GM03348 (cell line): ENCODE results near the gene FAM83C.
"Not testable (repeated sequence)": the region's sequence is repeated elsewhere in the genome, so short reads cannot be mapped to it uniquely, and the experiment has no call there.

Source experiments
- DNase-seq: peaks from one replicate; pipeline ENCODE4 v3.0.0; 2012; ENCODE audit warnings: low spot score

Gene FAM83C

GRCh38 chr20:35318502-35319157 is 26.4 kb upstream of the FAM83C start:
- DNase-seq, result peak; percentile 44

DNA sequence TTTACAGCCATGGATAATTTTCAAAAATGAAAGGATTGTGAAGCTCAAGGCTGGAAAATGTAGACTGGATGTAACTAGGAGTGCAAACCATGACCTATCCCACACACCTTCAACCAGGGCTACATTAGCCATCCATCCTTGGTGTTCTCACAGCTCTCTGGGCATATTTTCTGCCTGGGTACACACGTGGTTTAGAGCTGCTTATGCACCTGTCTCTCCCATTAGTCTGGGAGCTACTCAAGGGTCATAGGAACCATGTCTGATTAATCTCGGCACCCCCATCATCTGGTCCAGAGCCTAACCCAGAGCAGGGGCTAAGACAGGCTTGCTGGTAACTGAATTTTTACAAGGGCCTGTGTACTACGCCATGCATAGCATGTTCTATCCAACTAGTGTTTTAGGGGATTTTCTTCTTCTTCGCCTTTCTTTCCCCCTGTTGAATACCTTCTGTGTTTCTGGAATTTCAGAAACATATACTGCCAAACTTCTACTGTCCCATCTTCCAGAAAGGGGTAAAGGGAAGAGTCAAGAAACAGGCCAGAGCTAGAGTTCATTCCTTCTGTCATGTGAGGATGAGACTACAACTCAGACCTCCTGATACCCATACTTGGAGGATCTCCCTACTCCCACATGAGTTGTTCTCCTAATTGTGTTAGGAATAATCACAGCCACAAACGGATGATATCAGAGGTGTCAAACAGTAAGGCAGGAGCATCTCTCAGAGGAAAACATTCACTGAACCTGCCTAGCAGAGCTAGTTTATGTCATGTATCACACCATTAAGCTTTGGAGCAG is 25.4 kb upstream of the FAM83C start:
- DNase-seq, result no peak

DNA sequence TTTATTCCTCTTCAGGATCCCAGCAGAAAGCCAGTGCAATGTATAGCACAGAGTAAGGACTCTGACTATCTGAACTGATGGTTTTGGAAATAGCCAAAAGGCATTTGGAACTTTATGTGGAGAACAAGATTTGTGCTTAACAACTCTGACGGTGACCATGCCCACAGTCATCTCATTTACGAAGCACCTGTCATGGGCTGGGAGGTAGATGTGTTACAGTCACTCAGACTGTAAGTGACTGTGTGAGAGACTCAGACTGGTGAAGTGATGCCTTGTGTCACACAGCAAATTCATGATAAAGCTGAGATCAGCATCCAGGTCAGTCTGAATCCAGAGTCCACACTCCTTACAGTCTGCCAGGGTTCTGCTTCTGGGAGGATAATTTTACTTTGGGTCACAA is 23.9 kb upstream of the FAM83C start:
- DNase-seq, result no peak

DNA sequence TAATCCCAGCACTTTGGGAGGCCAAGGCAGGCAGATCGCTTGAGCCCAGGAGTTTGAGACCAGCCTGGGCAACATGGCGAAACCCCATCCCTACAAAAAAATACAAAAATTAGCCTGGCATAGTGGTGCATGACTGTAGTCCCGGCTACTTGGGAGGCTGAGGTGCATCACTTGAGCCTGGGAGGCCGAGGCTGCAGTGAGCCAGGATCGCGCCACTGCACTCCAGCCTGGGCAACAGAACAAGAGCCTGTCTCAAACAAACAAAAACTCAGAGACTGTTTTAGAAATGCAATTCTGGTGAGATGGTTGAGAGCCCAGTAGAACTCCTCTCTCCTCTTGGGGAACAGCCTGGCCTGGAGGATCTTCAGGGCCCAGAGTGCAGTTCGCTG is 23.4 kb upstream of the FAM83C start:
- DNase-seq, result not testable (repeated sequence)

GRCh38 chr20:35314816-35315631 is 22.8 kb upstream of the FAM83C start:
- no peak for DNase-seq

DNA sequence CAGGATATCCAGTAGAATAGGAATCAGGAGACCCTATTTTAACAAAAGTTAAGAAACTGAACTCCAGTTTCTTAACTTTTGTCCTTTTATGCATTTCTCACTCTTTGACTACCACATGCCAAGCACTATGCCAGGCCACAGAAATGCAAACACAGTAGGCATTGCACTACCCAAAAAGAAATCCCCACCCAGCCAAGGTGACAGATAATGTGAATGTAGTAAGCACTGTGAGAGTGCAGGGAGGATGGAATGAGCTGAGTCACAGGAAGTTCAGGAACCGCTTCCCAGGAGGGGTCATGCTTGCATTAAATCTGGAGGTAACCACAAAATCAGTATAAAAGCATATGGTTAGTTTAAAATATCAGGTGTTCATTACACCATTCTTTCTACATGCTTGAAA is 20.1 kb upstream of the FAM83C start:
- DNase-seq, result peak; percentile 79

GRCh38 chr20:35311822-35312221 is 19.6 kb upstream of the FAM83C start:
- no peak for DNase-seq

DNA sequence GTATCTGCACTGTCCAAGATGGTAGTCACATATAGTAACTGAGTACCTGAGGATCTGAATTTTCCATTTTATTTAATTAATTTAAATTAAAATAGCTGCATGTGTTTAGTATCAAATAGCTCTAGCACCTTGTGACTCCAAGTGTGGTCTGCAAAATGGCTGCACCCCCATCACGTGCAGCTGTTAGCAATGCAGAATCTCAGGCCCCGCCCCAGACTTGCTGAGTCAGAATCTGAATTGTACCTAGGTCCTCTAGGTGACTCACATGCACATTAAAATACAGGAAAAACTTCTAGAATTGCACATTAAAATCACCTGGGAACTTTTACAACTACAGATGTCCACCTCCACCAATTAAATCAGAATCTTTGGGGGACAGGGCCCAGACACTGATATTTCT is 19.2 kb upstream of the FAM83C start:
- no peak for DNase-seq

DNA sequence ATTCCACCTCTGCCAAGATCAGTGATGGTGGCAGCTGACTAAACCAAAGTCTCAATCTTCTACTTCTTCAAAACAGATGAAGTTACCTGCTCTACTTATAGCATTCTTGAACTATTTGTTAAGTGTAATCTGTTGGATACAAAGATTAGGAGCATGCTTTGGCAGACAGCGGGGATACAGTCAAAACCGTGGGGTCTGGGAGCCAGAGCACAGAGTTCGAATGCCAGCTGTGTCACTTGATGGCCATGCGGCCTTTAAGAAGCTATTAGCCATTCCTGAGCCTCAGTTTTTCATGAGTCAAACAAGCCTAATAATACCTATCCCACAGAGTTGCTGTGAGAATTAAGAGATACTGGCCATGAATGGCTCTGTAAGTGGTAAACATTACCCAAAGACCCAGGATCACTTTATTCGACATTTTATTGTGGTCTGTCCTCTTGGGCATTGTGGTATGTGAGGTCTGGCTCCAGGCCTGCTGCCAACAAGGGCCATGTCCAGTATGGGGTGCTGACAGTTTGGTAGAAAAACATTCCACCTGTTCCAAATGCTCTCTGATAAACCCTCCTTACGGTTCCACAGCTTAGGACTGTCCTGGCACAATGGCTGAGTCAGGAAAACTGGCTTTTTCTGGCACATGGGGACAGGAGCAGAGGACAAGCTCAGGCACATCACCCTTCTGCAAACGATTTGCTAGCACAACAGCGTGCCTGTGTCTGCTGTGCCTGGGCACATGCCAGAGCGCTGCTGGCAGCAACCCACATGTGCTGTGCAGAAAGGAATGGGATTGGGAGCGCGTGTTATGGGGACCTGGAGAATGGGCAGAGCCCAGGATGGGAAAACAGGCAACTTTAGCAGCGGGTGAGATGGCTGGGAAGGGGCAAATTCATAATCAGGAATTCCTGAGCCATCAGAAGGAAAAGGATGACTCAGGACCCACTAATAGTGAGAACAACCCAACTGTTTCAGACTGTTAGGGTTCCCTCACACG is 15.7 kb upstream of the FAM83C start:
- DNase-seq, result peak; percentile 78

DNA sequence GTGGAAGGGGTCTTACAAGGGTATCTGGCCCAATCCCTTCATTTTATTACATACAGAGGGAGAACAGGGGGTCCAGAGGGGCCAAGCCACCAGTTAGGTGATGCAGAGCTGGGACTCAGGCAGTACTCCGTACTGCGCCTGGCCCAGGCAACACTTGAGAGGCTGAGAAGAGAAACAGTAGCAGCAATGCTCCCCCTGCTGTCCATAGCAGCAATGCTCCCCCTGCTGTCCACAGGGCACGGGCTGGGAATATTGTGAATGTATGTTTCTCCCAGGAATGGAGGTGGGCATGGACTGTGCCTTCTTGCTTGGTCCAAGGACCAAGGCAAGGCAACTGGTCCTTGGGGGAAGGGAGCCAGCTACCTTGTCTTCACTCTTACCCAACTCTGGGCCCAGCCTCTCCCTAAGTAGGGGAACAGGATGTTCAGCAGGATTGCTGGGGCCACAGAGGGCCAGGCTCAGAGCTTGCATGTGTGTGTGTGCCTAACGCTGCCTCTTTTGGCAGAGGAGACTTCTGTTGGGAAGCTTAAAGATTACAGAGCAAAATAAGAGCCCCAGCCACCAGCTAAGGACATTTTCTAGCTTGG is 14.8 kb upstream of the FAM83C start:
- DNase-seq, result peak; percentile 47

GRCh38 chr20:35305682-35306556 is 13.7 kb upstream of the FAM83C start:
- peak; percentile 96 for DNase-seq

GRCh38 chr20:35304956-35305355 is 12.7 kb upstream of the FAM83C start:
- no peak for DNase-seq

DNA sequence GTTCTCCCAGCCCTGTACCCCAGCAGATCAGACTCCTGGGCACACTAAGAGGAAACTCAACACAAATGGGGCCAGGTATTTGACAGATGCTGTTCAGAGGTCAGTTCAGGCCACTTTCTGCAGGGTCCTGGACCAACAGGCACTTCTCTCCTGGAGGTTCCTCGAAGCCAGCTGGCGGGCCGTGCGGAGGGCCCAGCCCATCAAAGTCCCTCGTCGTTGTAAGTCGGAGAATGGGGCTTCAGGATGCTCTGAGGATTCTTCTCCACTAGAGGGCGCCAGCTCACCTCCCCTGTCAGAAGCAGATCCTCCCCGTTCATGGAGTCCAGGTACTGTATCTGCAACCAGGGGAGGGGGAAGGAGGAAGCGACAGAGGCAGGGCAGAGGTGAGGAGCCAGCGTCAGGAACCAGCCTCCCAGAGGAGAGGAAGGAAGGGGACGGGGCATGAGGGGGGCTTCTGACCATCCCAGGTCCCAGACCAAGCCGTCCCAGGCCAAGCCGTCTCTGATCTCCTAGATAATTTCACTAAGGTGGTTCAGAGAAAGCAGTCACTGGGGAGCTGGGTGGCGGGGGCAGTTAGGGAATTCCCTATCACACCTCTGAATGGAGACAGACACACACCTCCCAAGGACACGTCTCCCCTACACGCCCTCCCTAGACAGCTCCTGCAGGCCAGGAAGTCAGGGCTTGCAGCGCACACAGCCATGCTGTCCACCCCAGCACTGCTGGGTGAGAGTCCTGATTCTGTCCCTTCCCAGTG is 11.7 kb upstream of the FAM83C start:
- peak; percentile 89 for DNase-seq

DNA sequence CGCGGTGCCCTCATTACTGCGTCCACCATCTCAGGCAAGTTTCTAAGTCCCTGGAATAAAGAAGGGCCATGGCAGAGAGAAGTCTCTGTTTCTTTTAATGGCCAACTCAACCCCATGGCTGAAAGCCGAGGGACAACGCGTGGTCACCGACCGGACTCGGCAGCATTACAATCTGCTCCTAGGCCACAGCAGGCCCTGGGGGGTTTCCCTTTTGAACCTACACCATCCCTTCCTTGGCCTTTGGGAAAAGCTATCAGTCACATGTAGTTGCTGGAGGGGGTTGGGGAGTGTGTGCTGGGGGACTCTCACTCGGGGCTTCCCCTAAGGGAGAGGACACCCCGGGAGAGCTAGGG is 11.1 kb upstream of the FAM83C start:
- no peak for DNase-seq

DNA sequence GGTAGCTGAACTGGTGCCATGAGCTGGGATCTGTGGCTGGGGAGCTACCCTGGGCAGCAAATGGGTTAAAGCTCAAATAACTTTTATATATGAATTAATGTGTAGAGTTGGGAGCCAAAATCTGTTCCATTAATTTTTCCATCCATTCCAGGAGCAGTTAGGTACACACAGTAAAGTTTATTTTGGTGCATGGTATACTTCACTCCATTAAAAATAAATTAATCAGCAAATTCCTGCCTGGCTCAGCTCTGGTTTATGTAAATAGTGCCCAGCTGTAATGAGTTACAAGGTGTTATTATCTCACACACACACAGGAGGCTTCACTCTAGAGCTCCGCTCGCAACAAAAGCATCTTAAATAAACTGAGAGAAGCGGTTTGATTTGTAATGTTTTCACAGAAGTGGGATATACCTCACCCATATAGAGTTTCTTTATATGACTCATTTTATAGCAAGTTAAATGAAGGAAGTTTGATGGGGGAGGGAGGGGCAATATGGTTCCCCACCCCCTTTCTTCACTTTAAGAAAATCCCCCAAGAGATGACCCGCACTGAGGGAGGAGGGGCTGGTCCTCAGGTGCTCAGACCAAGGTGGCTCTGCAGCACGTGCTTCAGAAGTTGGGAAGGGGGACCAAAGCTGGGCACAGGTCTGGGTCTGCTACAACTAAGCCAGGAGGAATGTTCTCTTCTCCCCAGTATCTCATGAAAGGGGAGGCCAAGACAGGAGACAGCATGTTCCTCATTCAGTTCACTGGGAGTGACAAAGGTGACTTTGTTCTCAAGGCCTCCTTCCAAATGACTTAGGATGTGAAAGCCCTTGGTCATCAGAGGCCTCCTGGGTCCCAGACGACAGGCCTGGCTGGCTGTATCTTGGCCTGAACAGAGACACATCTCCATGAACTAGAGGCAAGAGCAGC is 10.5 kb upstream of the FAM83C start:
- DNase-seq, result no peak

DNA sequence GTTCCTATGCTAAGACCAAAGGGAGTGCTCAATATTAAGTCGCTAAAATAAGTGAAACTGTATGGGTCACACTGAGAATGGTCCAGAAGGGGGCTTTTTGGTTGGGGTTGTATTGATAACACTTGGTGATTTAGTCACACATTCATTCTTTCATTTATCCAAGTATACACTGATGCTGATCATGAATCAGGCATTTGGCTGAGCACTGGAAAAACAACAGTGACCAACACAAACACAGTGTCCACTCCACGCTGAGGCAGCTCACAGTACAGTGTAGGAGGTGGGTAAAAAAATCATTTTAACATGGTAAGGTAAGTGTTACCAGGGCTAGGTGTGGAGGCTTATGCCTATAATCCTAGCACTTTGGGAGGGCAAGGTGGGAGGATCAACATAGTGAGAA is 9.2 kb upstream of the FAM83C start:
- DNase-seq, result no peak

DNA sequence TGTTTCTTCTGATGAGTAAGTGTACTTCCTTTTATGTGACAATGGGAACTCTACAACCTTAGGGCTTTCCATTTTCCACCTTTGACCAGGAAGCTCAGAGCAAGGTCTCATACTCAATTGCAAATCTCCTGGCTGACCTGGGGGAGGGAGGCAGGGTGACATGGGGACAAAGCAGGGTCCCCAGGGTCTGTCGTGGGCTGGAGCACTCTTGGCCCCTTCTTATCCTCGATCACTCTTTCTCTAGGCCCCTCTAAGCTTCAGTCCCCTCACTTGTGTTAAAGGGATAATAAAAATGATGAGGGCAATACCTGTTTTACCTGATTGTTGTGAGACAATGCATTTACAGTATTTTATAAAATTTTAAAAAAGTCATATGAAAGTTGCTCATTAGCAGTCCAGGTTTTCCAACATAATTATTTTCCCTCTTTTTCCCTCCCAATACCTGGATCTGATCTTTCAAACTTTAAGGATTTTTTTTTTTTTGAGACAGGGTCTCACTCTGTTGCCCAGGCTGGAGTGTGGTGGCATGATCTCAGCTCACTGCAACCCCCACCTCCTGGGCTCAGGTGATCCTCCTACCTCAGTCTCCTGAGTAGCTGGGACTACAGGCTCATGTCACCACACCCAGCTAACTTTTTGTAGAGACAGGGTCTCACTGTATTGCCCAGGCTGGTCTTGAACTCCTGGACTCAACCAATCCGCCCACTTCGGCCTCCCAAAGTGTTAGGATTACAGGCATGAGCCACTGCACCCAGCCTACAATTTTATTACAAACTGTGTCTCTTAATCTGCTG is 8.4 kb upstream of the FAM83C start:
- DNase-seq, result no peak

- DNase-seq, result no peak
Measured at GRCh38 chr20:35299780-35300179, 7.6 kb upstream of the FAM83C start.
